SK-N-MC (cell line): ENCODE measurements around the gene VPS54.

Source experiments
- DNase-seq: peaks from one replicate; pipeline ENCODE4 v3.0.0-alpha.2; 2011; ENCODE audit warnings: low read depth, low spot score
- H3K27ac ChIP-seq: fragments of 200-600 bp; sonication (generic); 2 replicates; pipeline ENCODE4 v1.5.1; 2016; ENCODE audit warnings: mixed run types
- H3K36me3 ChIP-seq: fragments of 200-600 bp; sonication (generic); 2 replicates; pipeline ENCODE4 v1.6.1; 2017; ENCODE audit warnings: antibody characterized with exemption, low read length, mixed read lengths; ENCODE audit not compliant: insufficient read depth
- H3K4me3 ChIP-seq: fragments of 200-600 bp; sonication (generic); 2 replicates; pipeline ENCODE4 v1.5.1; 2016
- H3K9ac ChIP-seq: fragments of 200-600 bp; sonication (generic); 2 replicates; pipeline ENCODE4 v1.8.0; 2017; ENCODE audit warnings: mixed run types, mixed read lengths; ENCODE audit not compliant: insufficient read length
- H3K9me3 ChIP-seq: fragments of 200-600 bp; sonication (generic); 2 replicates; pipeline ENCODE4 v1.6.1; 2017; ENCODE audit warnings: low read depth, mild to moderate bottlenecking, antibody characterized with exemption, low read length, moderate library complexity, mixed read lengths
- EZH2 ChIP-seq: fragments of 200-600 bp; sonication (generic); IDR thresholded peaks from one replicate; pipeline ENCODE4 v1.6.1; 2017; ENCODE audit warnings: antibody characterized with exemption
- FOXP2 ChIP-seq: optimal IDR thresholded peaks from 2 replicates; pipeline ENCODE3; 2011; ENCODE audit warnings: mild to moderate bottlenecking, moderate library complexity; ENCODE audit not compliant: insufficient read depth; ENCODE audit errors: extremely low read length, control extremely low read depth
- POLR2AphosphoS5 ChIP-seq: IDR thresholded peaks from 2 replicates; pipeline ENCODE4 v1.6.1; 2012; ENCODE audit warnings: mild to moderate bottlenecking, low read depth, low read length, borderline replicate concordance

Gene VPS54

GRCh38 chr2:64014628-64015027 lies 4.6 kb downstream of the VPS54 start:
- H3K36me3 ChIP-seq = no peaks in the 10 kb centered on the region
- DNase-seq = no peak
- no peaks in the 10 kb centered on the region for H3K9me3 ChIP-seq
- no peak overlapping the region for H3K27ac ChIP-seq
- no peak overlapping the region for H3K9ac ChIP-seq
- TF ChIP-seq FOXP2 = no peak
- no peak for TF ChIP-seq EZH2
- TF ChIP-seq POLR2AphosphoS5 = no peak
- H3K4me3 ChIP-seq = no peak overlapping the region

DNA sequence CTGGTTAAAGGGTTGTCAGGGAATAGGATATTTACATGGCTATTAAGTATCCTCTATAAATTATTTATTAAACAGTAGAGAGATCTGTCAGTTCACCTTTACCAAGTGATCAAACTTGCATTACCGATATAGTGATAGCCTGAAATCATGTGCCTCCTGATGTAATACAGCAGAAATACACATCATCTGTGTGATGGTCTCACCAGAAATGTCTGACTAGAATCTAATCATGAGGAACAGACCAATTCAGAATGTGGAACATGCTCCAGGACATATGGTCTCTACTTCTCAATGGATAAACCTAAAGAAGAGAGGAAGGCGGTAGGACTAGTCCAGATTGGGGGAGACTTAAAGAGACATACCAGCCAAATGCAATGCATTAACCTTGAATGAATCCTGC lies 6.2 kb downstream of the VPS54 start:
- Histone ChIP-seq H3K36me3 (no peaks in the 10 kb centered on the region), H3K9ac (no peak overlapping the region), H3K4me3 (no peak overlapping the region), H3K27ac (peak overlapping the region; percentile 7; the same call in 1 of the 2 replicates), H3K9me3 (no peaks in the 10 kb centered on the region)
- TF ChIP-seq FOXP2 (no peak), POLR2AphosphoS5 (no peak), EZH2 (no peak)
- no peak for DNase-seq

- Histone ChIP-seq H3K9ac (no peak overlapping the region), H3K4me3 (no peak overlapping the region), H3K27ac (no peak overlapping the region), H3K36me3 (no peaks in the 10 kb centered on the region), H3K9me3 (no peaks in the 10 kb centered on the region)
- no peak for DNase-seq
- TF ChIP-seq FOXP2 (no peak), POLR2AphosphoS5 (no peak)
Measured at GRCh38 chr2:64012115-64012514, 7.1 kb downstream of the VPS54 start.

- no peak for TF ChIP-seq POLR2AphosphoS5
- TF ChIP-seq FOXP2 = no peak
- no peak for TF ChIP-seq EZH2
- H3K36me3 ChIP-seq = no peaks in the 10 kb centered on the region; the same call in 1 of the 2 replicates
- DNase-seq = no peak
Measured at GRCh38 chr2:64008434-64009009, 10.7 kb downstream of the VPS54 start.

GRCh38 chr2:64007924-64008323 lies 11.3 kb downstream of the VPS54 start:
- Histone ChIP-seq H3K27ac (no peak overlapping the region), H3K4me3 (no peak overlapping the region), H3K36me3 (no peaks in the 10 kb centered on the region; the same call in 1 of the 2 replicates), H3K9me3 (no peaks in the 10 kb centered on the region), H3K9ac (no peak overlapping the region)
- no peak for DNase-seq
- no peak for TF ChIP-seq FOXP2
- TF ChIP-seq POLR2AphosphoS5 = no peak
- no peak for TF ChIP-seq EZH2

More at GRCh38 chr2:64008434-64009009, 10.7 kb downstream of the VPS54 start:
- H3K27ac ChIP-seq = no peak overlapping the region
- H3K9ac ChIP-seq = no peak overlapping the region
- H3K4me3 ChIP-seq = no peak overlapping the region
- no peaks in the 10 kb centered on the region for H3K9me3 ChIP-seq

DNA sequence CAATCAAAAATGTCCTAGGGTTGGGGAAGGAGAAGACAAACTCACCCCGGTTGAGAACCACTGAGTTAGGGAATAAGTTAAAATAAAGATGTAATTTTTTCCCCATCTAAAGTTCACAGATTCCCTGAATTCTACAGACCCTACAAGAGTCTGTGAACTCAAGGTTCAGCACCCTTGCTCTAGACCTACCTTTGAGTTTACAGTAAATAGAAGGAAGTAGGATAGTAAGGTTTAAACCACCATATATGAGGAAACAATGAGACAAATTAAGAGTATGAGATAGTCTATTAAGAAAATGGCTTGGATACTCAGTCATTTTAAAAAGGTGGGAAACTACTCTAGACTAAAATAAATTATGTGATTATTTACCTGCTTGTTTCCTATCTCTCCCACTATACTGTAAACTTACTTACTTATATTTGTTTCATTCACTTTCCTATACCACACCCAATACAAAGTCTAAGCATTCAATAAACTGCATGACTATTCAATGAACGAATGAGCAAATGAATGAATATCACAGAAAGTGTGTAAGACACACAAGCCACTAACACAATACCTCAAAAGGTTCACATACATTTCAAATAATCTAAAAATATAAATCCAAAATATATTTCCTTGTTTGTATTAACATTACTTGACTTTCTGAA lies 13.4 kb downstream of the VPS54 start:
- no peak overlapping the region for H3K27ac ChIP-seq
- H3K36me3 ChIP-seq = no peaks in the 10 kb centered on the region; the same call in 1 of the 2 replicates
- no peak for DNase-seq
- H3K9ac ChIP-seq = no peak overlapping the region
- H3K4me3 ChIP-seq = no peak overlapping the region
- no peaks in the 10 kb centered on the region for H3K9me3 ChIP-seq
- TF ChIP-seq EZH2 = no peak
- TF ChIP-seq FOXP2 = no peak
- TF ChIP-seq POLR2AphosphoS5 = no peak

- Histone ChIP-seq H3K27ac (no peak overlapping the region), H3K9ac (no peak overlapping the region), H3K4me3 (no peak overlapping the region), H3K9me3 (no peaks in the 10 kb centered on the region), H3K36me3 (no peaks in the 10 kb centered on the region; the same call in 1 of the 2 replicates)
- no peak for DNase-seq
- TF ChIP-seq POLR2AphosphoS5 (no peak), EZH2 (no peak), FOXP2 (no peak)
Measured at GRCh38 chr2:64003239-64003638, 16.0 kb downstream of the VPS54 start.

DNA sequence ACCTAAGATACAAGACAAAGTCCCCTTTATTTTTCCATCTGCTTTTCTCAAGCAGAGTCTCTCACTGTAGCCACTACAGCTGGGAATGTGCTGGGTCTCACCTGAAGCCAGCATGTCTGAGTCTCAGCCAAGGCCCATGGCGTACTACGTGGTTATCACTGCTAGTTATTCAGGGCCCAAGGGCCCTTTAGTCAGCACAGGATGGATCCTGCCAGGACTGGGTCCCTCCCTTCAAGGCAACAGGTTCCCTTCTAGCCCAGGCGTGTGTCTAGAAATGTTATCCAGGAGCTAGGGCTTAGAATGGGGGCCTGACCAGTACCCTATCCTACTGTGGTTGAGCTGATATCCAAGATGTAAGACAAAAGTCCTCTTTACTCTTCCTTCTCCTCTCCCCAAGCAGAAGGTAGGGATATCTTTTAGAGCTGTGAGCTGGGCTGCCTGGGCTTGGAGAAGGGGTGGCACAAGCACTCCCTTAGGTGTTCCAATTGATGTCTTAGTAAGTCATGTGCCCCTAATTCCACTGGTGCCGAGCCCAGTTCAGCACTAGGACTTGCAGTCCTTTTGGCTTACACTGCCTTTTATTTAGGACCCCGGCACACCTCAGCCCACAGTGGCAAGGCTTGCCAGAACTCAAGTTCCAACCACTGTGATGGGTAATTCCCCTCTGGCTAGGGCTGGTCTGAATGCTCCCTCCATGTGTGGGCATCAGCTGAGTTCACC lies 17.7 kb downstream of the VPS54 start:
- Histone ChIP-seq H3K27ac (no peak overlapping the region), H3K4me3 (no peak overlapping the region), H3K36me3 (no peaks in the 10 kb centered on the region; the same call in 1 of the 2 replicates), H3K9me3 (no peaks in the 10 kb centered on the region), H3K9ac (no peak overlapping the region)
- no peak for DNase-seq
- no peak for TF ChIP-seq FOXP2
- no peak for TF ChIP-seq POLR2AphosphoS5
- no peak for TF ChIP-seq EZH2
